Measurements from ENCODE around the gene UAP1L1.

The UAP1L1 gene

GRCh38 chr9:137037035-137037434, 40.3 kb upstream of the UAP1L1 start:
- no peak for TF ChIP-seq CTCF (IDR thresholded peaks at IDR 0.05; ENCODE audit: low read depth, low read length, missing control alignments)
- no peak overlapping the region for H3K4me3 ChIP-seq (replicated peaks; ENCODE audit: low read depth, low read length)
- no peak for DNase-seq (ENCODE audit: extremely low read depth, low read depth)

DNA sequence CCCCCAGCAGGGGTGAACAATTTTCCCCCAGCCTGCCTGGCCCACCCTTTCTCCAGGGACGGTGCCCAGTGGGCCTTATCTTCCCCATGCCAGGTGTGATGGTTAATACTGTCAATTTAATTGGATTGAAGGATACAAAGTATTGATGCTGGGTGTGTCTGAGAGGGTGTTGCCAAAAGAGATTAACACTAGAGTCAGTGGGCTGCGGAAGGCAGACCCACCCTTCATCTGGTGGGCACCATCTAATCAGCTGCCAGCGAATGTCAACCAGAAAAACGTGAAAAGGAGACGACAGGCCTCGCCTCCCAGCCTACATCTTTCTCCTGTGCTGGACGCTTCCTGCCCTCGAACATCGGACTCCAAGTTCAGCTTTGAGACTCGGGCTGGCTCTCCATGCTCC, 39.8 kb upstream of the UAP1L1 start:
- DNase-seq (ENCODE audit: extremely low read depth, low read depth) = no peak
- TF ChIP-seq CTCF (IDR thresholded peaks at IDR 0.05; ENCODE audit: low read depth, low read length, missing control alignments) = no peak
- no peak overlapping the region for H3K4me3 ChIP-seq (replicated peaks; ENCODE audit: low read depth, low read length)

DNA sequence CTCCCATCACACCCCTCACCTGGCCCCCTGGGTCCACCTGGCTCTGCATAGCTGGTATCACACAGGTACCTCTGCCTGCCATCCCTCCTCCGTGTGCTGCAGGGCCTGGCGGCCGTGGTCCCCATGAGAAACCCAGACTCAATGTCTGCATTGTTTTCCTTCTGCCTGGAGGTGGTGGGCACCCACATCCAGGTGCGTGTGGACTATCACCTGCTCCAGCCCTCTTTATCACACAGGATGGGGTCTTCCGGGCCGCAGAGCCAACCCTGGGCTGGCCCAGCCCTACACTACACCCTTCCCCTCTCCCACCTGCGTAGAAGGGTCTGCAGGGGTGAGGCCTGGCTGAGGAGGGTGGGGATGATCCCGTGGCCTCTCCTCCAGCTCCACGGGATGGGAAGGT, 38.4 kb upstream of the UAP1L1 start:
- TF ChIP-seq CTCF (IDR thresholded peaks at IDR 0.05; ENCODE audit: low read depth, low read length, missing control alignments) = no peak
- H3K4me3 ChIP-seq (replicated peaks; ENCODE audit: low read depth, low read length) = no peak overlapping the region
- DNase-seq (ENCODE audit: extremely low read depth, low read depth) = no peak

DNA sequence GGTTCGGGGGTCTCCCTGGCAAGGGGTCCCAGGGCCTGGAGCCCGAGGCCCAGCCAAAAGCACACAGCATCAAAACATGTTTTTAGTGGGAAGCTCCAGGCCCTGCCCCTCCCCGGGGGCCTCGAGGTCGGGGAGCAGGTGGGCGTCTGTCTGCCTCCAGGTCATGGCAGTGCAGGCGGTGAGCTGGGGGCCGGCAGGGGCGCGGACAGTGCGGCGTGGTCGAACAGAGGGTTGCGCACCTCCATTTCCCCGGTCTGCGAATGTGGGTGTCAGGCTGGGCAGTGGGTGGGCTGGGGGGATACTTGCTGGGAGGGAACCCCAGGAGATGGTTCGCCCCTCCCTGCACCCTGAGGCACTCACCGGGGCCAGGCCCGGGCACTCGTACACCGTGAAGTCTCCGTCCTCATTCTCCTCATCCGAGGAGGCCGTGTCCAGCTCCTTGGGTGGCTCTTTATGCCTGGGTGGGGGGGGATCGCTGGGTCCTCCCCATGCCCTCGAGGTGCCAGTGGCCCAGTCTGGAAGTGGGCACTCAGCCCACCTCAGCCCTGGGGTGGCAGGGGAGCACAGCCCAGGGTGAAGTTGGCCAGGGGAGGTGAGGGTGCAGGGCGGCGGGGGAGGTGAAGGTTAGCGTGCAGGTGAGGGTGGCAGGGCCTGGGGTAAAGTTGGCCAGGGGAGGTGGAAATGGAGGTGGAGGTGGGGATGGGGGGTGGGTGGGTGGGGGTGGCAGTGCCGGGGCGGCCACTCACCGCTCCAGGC, 37.5 kb upstream of the UAP1L1 start:
- no peak overlapping the region for H3K4me3 ChIP-seq (replicated peaks; ENCODE audit: low read depth, low read length)
- DNase-seq (ENCODE audit: extremely low read depth, low read depth) = no peak
- TF ChIP-seq CTCF (IDR thresholded peaks at IDR 0.05; ENCODE audit: low read depth, low read length, missing control alignments) = no peak

- H3K4me3 ChIP-seq (replicated peaks; ENCODE audit: low read depth, low read length) = no peak overlapping the region
- DNase-seq (ENCODE audit: extremely low read depth, low read depth) = no peak
- TF ChIP-seq CTCF (IDR thresholded peaks at IDR 0.05; ENCODE audit: low read depth, low read length, missing control alignments) = no peak
These were observed 36.7 kb upstream of the UAP1L1 start for GRCh38 chr9:137040568-137040967.

- no peak for TF ChIP-seq CTCF (IDR thresholded peaks at IDR 0.05; ENCODE audit: low read depth, low read length, missing control alignments)
- no peak overlapping the region for H3K4me3 ChIP-seq (replicated peaks; ENCODE audit: low read depth, low read length)
- no peak for DNase-seq (ENCODE audit: extremely low read depth, low read depth)
These were observed 36.2 kb upstream of the UAP1L1 start for GRCh38 chr9:137041124-137041523.
